GM21786 (cell line): Measurements from ENCODE around the gene ZNF165.
"Not testable (repeated sequence)": the region's sequence is repeated elsewhere in the genome, so short reads cannot be mapped to it uniquely, and the experiment has no call there.

Experiments
- ATAC-seq: cut with Tn5 transposase; IDR thresholded peaks from one replicate; pipeline ENCODE4 v1.9.1; 2021; ENCODE audit not compliant: unreplicated experiment

Gene ZNF165

GRCh38 chr6:28080381-28080630 is at the start of gene ZNF165:
Gene ZNF165 (plus strand): TSS chr6:28080568. CDS start chr6:28085481, 4,913 bp downstream.
- ATAC-seq = not testable (repeated sequence)

DNA sequence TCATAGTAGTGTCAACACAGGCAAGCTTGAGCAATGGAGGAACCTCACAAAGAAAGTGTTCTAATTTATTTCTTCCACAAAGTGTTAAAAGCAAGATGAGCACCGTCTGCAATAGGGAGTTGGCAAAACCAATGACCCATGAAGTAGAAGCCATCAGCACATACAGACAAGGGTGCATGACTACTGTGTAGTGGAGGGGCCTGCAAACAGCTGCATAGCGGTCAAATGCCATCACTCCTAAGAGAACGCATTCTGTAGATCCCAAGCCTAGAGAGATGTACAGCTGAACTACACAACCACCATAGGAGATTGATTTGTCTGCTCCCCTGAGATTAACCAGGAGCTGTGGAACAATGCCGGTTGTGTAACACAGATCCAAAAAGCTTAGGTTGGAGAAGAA is 26.8 kb upstream of the ZNF165 start:
- ATAC-seq = no peak

GRCh38 chr6:28060405-28060804 is 20.0 kb upstream of the ZNF165 start:
- ATAC-seq = no peak

DNA sequence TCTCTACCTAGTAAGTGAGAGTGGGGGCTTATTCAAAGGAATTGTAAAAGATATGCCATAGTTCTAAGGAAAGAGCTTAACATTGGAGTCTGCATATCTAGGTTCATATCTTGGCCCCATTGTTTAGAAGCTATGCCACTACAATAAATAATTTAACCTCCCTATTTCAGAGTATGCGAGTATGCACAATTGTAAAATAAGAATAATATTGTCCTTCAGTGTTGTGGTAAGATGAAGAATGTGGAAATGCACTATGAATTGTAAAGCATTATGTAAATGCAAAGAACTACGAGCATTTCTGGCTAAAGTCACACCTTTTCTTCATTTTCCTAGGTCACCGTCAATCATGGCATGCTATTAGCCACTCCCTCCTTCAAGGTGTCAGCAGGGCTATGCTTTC is 16.1 kb upstream of the ZNF165 start:
- ATAC-seq = no peak

GRCh38 chr6:28068067-28068466 is 12.3 kb upstream of the ZNF165 start:
- ATAC-seq = no peak

DNA sequence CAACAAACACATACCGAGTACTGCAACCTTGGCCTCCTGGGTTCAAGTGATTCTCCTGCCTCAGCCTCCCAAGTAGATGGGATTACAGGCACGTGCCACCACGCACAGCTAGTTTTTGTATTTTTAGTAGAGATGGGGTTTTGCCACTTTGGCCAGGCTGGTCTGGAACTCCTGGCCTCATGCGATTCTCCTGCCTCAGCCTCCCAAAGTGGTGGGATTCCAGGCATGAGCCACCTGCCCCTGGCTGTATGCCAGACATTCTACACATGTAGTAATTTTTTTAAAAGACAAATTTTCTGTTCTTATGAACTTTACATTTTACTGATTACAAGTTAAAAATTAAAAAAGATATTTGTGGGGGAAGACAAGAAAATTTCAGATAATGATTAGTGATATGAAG is 9.4 kb upstream of the ZNF165 start:
- ATAC-seq = not testable (repeated sequence)

DNA sequence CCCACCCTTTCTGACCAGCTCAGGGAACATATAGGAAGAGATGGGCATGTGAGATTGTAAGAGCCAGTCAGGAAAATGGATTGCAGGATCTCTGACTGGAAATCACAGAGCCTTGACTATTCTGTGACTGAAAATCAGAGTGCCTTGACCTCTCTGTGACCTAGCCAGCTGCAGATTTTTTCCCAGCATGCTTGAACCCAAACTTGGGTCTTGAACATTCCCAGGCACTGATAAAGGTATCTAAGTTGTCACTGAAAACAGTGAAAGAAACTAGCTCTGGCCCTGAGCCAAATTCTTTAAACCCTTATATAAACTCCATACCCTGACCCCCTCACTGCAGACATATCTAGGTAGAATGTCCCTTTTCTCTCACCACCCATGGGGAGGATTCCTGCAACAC is 2.3 kb upstream of the ZNF165 start:
- ATAC-seq = no peak

GRCh38 chr6:28078836-28079235 is 1.5 kb upstream of the ZNF165 start:
- no peak for ATAC-seq

- ATAC-seq = peak; percentile 58
These were observed 490 bp downstream of the ZNF165 start for GRCh38 chr6:28080631-28081485.

DNA sequence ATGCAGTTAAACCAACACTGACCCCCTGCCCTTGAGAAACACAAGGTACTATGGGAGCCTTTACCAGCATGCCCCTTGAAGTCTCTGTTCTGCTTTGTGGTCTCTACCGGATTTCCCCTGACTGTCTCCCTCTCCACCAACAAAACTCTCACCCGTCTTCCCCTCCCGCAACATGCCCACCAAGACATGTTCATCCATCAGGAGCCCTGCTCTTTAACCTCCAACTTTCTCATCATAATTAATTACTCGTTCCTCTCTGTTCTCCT is 1.1 kb downstream of the ZNF165 start:
- peak; percentile 62 for ATAC-seq

DNA sequence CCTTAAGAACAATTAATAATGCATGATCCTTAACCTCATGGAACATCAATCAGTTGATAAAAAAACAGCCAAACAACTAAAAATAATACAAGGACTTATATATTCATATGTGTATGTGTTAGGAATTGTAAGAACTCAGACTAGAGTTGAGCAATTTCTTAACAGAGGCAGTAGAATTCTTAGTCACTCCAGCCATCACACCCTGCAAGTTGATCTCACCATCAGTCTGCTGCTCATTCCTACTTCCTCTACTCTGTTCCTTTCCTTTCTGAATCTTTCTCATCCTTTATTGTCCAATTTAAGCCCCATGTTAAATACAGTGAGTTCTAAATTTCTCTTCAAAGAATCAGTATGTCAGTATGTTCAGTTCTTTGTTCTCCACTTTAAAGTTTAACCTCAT is 2.6 kb downstream of the ZNF165 start:
- ATAC-seq = no peak

- ATAC-seq = no peak
These were observed 8.7 kb downstream of the ZNF165 start for GRCh38 chr6:28089054-28089453.

GRCh38 chr6:28090917-28091586 is 10.7 kb downstream of the ZNF165 start:
- ATAC-seq = no peak

DNA sequence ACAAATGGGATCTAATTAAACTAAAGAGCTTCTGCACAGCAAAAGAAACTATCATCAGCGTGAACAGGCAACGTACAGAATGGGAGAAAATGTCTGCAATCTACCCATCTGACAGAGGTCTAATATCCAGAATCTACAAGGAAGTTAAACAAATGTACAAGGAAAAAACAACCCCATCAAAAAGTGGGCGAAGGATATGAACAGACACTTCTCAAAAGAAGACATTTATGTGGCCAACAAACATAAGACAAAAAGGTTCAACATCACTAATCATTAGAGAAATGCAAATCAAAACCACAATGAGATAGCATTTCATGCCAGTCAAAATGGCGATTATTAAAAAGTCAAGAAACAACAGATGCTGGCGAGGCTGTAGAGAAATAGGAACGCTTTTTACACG is 21.9 kb downstream of the ZNF165 start:
- not testable (repeated sequence) for ATAC-seq

- not testable (repeated sequence) for ATAC-seq
These were observed 22.3 kb downstream of the ZNF165 start for GRCh38 chr6:28102699-28103098.

DNA sequence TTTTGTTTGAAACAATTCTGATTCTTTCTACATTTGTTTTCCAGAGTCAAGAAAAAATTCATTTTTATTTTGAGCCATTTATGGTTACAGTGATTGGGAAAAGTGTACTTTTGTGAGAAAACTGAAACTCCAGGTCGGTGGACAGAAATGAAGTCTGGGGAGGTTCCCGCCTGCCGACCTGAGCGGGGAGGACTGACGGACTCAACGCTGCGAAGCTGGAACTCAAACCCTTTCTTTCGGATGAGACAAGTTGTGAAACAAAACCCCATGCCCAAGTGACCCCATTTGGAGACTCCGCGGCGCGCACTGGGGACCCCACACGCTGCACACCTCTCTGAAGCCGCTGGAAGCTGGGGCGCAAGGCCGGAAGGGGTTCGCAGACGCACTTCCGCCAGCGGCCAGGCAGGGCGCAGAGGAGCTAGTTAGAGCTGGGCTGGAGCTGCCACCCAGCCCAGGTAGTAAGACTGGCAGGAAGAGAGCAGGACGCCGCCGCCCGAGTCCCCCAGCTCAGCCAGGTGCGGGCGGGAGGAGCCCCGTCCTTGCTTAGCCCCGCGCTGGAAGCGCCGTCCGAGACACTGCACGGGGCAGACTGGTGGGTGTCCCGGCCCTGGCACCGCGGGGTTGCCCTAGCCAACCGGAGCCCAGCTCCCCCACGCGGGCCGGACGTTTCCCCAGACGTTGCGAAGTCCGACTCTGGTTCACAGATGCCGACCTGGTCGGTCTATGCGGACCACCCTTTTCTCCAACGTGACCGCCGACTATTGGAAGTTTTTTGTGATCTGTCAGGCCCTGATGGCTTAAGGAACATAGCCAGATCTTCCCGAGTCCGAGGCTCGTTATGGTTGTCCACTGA is 24.2 kb downstream of the ZNF165 start:
- peak; percentile 99 for ATAC-seq

DNA sequence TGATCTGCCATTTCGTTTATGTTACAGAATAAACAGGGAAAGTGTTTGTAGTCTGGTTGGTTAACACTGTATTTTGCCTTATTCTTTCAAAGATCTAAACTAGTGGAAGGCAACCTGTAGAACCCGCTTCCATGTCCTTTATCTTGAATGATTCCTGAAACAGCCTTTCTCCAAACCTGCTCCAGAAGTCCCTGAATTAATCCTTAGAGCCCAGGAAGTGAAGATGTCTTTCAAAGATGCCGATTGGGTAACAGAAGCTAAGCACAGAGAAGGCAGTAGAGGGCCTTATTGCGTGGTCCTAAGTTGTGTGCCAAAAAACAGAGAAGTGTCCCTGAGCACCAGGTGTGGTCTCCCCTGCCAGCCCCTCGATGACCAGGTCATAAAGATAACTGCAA is 24.9 kb downstream of the ZNF165 start:
- peak; percentile 20 for ATAC-seq

DNA sequence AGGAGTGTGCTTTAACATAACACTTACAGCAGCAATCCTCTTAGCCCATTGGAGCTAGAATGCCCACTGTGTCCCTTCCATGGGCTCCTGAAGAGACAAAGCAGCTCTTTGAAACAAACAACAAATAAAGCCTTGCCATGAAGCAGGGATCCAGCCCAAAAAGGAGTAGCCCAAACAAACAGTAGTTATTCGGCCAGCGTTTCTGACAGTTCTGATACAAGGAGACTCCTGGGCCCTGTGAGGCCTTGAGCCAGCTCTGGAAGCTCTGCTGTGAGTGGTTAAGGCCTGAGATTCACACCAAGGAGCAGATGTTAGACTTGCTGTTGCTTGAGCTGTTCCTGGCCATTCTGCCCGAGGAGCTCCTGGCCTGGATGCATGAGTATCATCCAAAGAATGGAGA is 27.1 kb downstream of the ZNF165 start:
- ATAC-seq = no peak

DNA sequence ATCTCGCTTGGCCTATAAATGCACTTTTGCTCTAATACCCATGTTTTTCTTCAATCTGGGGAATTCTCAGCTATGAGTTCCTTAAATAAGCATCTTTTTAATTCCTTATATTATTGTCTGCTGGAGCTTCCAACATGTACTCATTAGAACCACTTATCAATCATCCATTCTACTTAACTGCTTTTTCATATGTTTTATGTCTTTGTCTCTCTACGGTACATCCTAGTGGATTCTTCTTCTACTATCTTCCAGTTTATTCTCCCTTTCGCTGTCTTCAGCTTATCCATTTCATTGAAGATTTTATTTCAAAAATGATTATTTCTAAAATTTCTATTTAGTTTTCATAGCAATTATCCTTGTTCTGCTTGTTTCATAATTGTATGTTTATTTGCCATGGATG is 31.6 kb downstream of the ZNF165 start:
- no peak for ATAC-seq

DNA sequence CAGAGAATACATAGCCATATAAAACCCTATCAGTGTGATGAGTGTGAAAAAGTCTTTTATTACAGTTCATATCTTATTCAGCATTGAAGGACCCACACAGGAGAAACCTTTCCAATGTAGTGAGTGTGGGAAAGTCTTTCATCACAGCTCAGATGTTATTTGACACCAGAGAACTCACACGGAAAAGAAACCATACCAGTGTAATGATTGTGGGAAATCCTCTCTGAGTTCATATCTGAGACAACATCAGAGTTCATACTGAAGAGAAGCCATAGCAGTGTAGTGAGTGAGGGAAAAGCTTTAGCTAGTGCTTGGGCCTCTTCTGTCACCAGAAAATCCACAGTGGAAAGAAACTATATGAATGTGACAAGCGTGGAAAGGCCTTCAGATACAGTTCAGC is 35.4 kb downstream of the ZNF165 start:
- ATAC-seq = no peak

DNA sequence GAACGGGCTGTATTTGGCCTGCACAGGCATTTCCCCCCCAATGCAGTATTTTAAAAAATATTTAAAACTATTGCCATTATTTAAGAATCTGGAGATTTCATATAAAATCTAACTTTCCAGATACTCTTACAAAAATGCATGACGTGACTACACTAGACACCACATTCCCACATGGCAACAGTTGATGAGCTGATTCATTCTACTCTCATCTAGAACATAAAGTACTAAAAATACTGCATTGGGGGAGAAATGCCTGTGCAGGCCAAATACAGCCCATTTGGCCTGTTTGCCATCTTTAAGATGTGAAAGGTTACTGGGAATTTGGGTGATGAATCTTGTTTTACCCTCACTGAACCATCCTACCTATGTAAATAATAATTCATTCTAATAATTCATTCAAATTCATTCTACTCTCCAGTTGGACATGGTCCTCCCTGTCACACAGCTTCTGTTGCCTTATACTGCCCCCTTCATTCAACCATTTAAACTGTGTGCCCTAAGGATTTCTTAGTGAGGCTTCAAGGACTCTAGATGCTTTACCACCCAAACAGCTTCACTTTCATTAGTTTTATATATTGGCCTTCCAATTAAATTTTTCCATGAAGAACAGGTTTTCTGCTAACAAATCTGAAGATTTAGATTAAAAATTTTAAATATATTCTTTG is 37.1 kb downstream of the ZNF165 start:
- ATAC-seq = no peak

- ATAC-seq = no peak
These were observed 37.8 kb downstream of the ZNF165 start for GRCh38 chr6:28118217-28118616.
